ENCODE data around the gene FXYD1.

DNA sequence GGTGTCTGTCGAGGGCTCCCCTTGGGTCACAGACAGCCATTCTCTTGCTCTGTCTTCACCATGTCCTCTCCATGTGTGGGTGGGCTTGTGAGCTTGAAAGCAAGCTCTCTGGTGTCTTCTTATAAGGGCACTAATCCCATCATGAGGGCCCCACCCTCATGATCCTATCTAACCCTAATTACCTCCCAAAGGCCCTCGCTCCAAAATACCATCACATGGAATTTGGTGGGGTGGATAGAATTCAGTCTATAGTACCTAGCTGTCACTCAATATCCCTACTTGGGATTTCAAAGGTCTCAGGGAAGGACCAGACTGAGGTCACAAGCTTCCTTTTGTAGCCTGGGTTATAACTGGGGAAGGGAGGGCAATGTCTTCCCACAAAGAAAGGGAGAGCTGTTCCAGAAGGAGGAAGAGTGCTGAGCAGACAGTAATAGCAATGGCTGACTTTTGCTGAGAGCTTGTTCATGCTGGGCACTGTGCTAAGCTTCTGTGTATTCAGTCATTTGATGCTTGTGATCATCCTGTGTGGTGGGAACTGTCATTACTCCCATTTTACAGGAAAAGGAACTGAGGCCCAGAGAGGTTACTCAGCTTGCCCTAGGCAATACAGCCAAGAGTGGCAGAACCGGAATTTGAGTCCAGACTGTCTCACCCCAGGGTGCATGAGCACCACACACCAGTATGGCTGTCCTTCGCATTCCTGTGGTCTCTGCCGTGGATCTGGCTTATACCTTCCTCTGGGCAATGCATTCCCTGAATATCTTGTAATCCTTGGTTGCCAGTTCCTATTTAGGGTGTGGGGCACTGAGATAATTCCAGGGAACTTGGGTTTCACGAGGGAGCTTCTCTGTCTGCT lies 24.1 kb downstream of the FXYD1 start:
- no peak for TF ChIP-seq EZH2 (IDR thresholded peaks at IDR 0.05; ENCODE audit: insufficient read depth, low read length)
- TF ChIP-seq, protein P1, sequence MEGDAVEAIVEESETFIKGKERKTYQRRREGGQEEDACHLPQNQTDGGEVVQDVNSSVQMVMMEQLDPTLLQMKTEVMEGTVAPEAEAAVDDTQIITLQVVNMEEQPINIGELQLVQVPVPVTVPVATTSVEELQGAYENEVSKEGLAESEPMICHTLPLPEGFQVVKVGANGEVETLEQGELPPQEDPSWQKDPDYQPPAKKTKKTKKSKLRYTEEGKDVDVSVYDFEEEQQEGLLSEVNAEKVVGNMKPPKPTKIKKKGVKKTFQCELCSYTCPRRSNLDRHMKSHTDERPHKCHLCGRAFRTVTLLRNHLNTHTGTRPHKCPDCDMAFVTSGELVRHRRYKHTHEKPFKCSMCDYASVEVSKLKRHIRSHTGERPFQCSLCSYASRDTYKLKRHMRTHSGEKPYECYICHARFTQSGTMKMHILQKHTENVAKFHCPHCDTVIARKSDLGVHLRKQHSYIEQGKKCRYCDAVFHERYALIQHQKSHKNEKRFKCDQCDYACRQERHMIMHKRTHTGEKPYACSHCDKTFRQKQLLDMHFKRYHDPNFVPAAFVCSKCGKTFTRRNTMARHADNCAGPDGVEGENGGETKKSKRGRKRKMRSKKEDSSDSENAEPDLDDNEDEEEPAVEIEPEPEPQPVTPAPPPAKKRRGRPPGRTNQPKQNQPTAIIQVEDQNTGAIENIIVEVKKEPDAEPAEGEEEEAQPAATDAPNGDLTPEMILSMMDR (IDR thresholded peaks at IDR 0.05; ENCODE audit: insufficient read depth, low read depth, low read length), result no peak
